ENCODE measurements around the gene TBC1D2.

- TF ChIP-seq REST (IDR thresholded peaks at IDR 0.05; ENCODE audit: insufficient replicate concordance, low read depth): no peak
- TF ChIP-seq POLR2AphosphoS5 (IDR thresholded peaks at IDR 0.05; ENCODE audit: low read depth): no peak
- TF ChIP-seq, protein P1, sequence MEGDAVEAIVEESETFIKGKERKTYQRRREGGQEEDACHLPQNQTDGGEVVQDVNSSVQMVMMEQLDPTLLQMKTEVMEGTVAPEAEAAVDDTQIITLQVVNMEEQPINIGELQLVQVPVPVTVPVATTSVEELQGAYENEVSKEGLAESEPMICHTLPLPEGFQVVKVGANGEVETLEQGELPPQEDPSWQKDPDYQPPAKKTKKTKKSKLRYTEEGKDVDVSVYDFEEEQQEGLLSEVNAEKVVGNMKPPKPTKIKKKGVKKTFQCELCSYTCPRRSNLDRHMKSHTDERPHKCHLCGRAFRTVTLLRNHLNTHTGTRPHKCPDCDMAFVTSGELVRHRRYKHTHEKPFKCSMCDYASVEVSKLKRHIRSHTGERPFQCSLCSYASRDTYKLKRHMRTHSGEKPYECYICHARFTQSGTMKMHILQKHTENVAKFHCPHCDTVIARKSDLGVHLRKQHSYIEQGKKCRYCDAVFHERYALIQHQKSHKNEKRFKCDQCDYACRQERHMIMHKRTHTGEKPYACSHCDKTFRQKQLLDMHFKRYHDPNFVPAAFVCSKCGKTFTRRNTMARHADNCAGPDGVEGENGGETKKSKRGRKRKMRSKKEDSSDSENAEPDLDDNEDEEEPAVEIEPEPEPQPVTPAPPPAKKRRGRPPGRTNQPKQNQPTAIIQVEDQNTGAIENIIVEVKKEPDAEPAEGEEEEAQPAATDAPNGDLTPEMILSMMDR (IDR thresholded peaks at IDR 0.05; ENCODE audit: insufficient read depth, low read length): no peak
- TF ChIP-seq GABPA (IDR thresholded peaks at IDR 0.05; ENCODE audit: low read depth): no peak
- TF ChIP-seq SPI1 (IDR thresholded peaks at IDR 0.05; ENCODE audit: borderline replicate concordance, low read depth): no peak
Observed at GRCh38 chr9:98180996-98181395, 74.5 kb downstream of the TBC1D2 start.

All from HL-60 (cell line).